NCI-H510A (cell line): ENCODE data around the gene MAPK4.

Source experiments
- DNase-seq: peaks from one replicate; lab custom pipeline; 2025; lab: John Stamatoyannopoulos, UW

The MAPK4 gene

GRCh38 chr18:50719471-50720324 is 159.8 kb downstream of the MAPK4 start:
- no peak for DNase-seq

GRCh38 chr18:50720325-50720674 is 160.4 kb downstream of the MAPK4 start:
- no peak for DNase-seq

- no peak for DNase-seq
Observed at GRCh38 chr18:50721006-50721405, 161.1 kb downstream of the MAPK4 start.

- DNase-seq, result no peak
Observed at GRCh38 chr18:50721451-50722120, 161.7 kb downstream of the MAPK4 start.

GRCh38 chr18:50722311-50722710 is 162.4 kb downstream of the MAPK4 start:
- DNase-seq, result no peak

- DNase-seq, result no peak
Observed at GRCh38 chr18:50724751-50725151, 164.9 kb downstream of the MAPK4 start.

GRCh38 chr18:50726960-50727589 is 167.2 kb downstream of the MAPK4 start:
- no peak for DNase-seq

- no peak for DNase-seq
Observed at GRCh38 chr18:50727721-50728471, 168.0 kb downstream of the MAPK4 start.

GRCh38 chr18:50729376-50729775 is 169.5 kb downstream of the MAPK4 start:
- no peak for DNase-seq

- DNase-seq, result no peak
Observed at GRCh38 chr18:50729986-50730385, 170.1 kb downstream of the MAPK4 start.

GRCh38 chr18:50734342-50734741 is 174.5 kb downstream of the MAPK4 start:
- no peak for DNase-seq

GRCh38 chr18:50734886-50735285 is 175.0 kb downstream of the MAPK4 start:
- no peak for DNase-seq

- DNase-seq, result no peak
Observed at GRCh38 chr18:50737127-50737526, 177.2 kb downstream of the MAPK4 start.

GRCh38 chr18:50738098-50738757 is 178.3 kb downstream of the MAPK4 start:
- no peak for DNase-seq

GRCh38 chr18:50742952-50743351 is 183.1 kb downstream of the MAPK4 start:
- DNase-seq, result no peak

- DNase-seq, result no peak
Observed at GRCh38 chr18:50744253-50744652, 184.4 kb downstream of the MAPK4 start.

- DNase-seq, result no peak
Observed at GRCh38 chr18:50745945-50746344, 186.1 kb downstream of the MAPK4 start.

- no peak for DNase-seq
Observed at GRCh38 chr18:50747849-50748242, 188.0 kb downstream of the MAPK4 start.

GRCh38 chr18:50748243-50749229 is 188.6 kb downstream of the MAPK4 start:
- no peak for DNase-seq

GRCh38 chr18:50749421-50749820 is 189.5 kb downstream of the MAPK4 start:
- DNase-seq, result no peak

GRCh38 chr18:50749945-50750344 is 190.1 kb downstream of the MAPK4 start:
- DNase-seq, result no peak
